GM18526 (cell line): ENCODE data around the gene ARHGAP44.
A peak's percentile ranks its signal among the peaks of the same experiment; 100 is the strongest.

Source experiments
- POLR2A ChIP-seq: IDR thresholded peaks from 3 replicates; pipeline ENCODE4 v1.6.1; 2011; ENCODE audit not compliant: insufficient read length; ENCODE audit errors: extremely low read depth

The ARHGAP44 gene

DNA sequence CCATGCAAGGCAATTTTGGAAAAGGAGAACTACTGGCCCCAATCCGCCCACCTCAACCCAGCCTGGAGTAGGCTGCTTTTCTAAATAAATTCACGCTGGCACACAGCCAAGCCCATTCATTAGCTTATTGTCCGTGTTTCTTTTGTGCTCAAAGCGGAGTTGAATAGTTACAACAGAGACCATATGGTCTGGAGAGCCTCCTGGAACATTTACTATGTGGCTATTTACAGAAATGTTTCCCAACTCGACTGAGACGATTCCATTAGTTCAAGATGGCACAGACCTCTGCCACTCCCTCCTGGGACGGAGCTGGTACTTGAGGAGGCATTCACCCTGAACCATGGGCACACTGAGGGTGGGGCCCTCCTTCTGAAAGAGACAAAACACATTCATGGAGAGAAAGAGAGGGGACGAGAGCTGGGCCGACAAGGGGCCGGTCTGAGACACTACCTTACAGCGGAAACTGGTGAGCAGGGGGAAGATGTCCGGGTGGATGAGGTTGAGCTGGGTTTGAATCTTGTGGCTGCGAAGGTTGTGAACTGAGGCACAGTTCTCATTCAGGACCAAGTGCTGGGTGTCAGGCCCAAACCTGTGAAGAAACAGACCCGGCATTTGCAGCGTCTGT, 212.8 kb downstream of the ARHGAP44 start:
- TF ChIP-seq POLR2A, result no peak

- TF ChIP-seq POLR2A, result no peak
Observed at GRCh38 chr17:13002761-13003453, 213.6 kb downstream of the ARHGAP44 start.

- TF ChIP-seq POLR2A, result no peak
Observed at GRCh38 chr17:13003454-13003851, 214.2 kb downstream of the ARHGAP44 start.

DNA sequence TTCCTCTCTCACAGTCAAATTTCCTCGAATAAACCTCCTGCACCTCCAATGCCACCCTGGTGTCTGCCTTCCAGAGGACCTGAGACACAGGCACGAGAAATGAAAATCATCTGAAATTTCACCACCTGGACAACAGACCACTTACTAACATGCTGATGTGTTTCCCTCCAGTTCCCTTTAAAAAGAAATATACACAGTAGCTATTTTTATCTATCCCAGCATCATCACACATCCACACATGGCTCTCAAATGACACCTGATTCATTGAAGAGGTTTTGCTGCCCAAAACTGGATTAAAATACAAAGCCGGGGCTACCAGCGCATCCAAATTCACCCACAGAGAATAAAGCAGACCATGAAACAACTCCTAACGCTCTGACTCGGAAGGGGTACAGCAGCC, 214.6 kb downstream of the ARHGAP44 start:
- no peak for TF ChIP-seq POLR2A

DNA sequence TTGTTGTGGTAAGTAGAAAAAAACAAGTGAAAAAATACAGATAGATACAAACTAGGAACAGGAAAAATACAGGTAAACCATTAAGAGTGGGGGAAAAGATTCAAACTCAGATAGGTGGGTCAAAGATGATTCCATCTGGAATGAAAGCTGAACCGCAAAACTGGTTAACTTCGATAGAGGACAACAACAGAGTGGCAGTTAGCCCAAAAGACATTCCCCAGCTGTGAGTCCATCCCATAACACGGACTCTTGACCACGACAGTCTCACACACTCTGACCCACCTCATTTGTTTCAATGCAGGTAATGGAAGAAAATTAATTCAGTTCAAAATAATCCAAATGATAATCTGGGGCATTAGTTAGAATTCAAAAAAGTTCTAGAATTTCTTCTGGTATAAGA, 215.0 kb downstream of the ARHGAP44 start:
- TF ChIP-seq POLR2A, result no peak

DNA sequence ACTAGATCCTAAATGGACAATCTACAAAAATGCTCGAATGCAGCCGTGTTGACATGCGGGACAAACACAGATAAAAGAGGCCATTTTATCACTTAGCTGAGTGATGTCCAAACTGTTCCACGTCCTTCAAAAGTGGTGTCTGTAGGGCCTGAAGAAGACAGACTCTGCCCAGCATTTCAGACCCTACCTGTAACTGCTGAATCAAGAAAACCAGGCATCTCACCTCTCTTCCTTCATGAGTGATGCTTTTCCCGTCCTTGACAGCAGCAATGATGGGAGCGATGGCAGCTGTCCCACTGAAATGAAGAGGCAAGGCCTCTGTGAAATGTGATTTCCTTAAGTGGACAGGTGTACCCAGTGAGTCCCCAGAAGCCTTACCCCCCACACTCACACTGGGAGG, 216.2 kb downstream of the ARHGAP44 start:
- no peak for TF ChIP-seq POLR2A

DNA sequence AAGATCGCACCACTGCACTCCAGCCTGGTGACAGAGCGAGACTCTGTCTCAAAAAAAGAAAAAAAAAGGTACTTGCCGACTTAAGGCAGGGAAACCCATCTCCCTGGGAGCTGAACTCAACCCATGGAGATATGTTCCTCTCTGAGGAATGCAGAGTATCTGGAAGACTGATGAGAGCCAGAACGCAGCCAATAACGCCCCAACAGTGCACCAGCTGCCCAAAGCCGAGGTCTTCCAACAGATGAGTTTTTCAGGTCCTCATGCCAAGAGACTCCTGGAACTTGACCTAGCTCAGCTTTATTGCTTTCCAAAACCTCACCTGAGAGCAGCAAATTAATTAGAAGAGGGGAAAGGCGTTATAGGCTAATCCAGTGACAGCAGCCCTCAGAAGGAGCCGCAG, 219.2 kb downstream of the ARHGAP44 start:
- no peak for TF ChIP-seq POLR2A

- no peak for TF ChIP-seq POLR2A
Observed at GRCh38 chr17:13010959-13011358, 221.7 kb downstream of the ARHGAP44 start.

DNA sequence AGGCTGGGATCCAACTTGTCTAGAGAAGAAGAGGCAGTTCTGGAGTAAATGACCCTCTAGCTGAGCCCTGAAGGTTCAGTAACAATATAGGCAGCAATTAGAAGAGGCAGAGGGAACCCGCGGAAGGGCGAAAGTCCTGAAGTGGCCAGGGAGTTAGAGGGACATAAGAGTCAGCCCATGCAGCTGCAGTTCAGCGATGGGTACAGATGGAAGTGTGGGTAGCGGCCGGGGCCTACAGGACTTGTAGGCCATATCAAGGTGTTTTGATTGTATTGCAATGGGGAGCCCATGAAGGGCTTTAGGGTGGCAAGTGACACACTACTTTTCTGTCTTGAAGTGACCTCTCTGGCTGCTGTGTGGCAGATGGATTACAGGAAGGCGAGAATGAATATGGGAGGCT, 225.5 kb downstream of the ARHGAP44 start:
- TF ChIP-seq POLR2A, result no peak

DNA sequence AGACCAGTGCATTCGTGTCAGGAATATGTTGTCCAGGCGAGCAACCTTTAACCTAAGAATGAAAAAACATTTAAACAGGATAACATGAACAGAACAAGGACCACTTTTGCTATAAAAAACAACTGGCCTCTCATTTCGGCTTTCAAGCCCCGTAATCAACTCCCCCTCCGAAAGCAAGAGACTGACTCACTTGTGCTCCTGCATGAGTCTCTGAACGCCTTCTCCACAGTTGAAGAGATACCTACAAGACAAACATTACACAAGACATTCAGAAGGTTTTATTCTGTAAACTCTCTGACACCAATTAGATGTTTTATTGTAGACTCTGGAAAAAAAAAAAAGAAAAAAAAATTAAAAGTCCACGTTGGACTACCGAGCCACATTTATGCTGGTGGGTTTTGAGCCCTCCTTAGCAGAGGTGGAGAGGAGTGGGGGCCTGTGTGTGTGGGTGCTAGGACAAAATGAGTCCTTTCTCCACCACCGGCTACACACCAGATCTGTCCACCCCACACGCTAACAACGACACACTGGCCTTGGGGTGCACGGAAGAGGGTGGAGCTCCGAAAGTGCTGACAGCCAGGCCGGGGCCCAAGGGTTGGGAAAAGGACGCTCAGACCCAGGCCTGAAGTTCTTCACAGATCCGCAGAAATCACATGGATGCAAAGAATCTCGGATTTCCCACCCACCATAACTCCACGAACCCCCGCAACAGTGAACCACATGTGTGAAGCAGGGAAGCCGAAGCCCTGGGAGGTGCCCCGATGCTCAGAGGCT, 227.8 kb downstream of the ARHGAP44 start:
- TF ChIP-seq POLR2A, result no peak

- TF ChIP-seq POLR2A, result peak; percentile 78
Observed at GRCh38 chr17:13017655-13018459, 228.6 kb downstream of the ARHGAP44 start, which contains the start of gene ELAC2. ELAC2 (minus strand) TSS chr17:13018027; CDS start chr17:13017947, 80 bp downstream.

GRCh38 chr17:13024016-13024415, 234.7 kb downstream of the ARHGAP44 start:
- TF ChIP-seq POLR2A, result no peak

DNA sequence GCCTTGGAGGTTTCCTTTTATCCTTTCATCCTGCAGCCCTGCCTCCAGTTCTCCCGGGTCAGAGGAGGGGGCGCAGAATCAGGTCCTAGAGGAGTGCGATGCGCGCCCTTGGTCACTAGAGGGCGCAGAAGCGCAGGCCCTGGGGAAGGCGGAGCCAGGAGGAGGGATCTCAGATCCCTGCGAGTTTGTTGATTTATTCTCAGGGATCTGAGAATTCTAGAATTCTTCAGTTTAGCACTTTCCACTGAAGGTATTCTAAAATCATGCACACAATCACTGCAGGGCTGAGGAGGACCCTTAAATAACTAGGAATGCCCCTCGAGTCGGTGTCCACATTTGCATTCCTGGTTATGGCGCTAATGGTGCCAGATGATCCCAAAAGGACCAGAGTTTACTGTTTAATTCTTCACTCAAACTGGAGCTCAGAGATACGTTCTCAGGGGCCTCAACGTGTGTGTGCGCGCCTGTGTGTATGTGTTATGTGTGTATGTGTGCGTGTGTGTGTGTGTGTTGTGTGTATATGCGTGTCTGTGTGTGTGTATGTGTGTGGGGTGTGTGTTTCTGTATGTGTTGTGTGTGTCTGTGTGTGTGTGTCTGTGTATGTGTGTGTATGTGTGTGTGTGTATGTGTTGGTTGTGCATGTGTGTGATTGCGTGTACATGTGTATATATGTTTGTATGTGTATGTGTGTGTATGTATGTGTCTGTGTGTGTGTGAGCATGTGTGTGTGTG, 235.4 kb downstream of the ARHGAP44 start:
- no peak for TF ChIP-seq POLR2A

DNA sequence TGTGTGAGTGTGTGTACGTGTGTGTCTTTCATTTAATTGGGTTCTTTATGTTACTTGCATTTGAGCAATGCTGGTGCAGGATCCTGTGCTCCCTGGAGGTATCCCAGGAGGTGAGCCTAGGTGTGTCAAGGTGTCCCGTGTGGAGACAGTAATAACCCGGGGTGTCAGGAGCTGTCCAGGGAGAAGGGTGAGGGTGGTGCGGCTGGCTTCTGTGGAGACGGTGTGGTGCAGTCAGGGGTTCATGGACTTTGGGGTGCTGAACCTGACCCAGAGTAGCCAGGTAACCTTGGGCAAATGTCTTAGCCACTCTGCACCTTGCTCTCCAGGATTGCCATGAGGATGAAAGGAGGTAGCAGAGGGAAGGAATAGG, 235.9 kb downstream of the ARHGAP44 start:
- no peak for TF ChIP-seq POLR2A

DNA sequence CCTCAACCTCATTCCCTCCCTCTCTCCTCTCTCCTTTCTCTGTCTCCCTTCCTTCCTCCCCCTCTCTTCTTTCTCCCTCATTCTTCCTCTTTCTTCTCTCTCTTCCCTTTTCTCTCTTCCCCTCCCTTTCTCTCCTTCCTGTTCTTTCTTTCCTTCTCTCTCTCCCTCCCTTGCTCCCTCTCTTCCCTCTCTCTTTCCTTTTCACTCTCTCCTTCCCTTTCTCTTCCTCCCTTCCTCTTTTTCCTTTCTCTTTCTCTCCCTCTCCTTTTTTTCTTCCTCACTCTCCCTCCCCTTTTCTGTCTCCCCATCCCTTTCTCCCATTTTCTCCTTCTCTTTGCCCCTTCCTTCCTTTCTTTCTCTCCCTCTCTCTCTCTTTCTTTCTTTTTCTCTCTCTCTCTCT, 236.4 kb downstream of the ARHGAP44 start:
- TF ChIP-seq POLR2A, result no peak

- no peak for TF ChIP-seq POLR2A
Observed at GRCh38 chr17:13027246-13027645, 237.9 kb downstream of the ARHGAP44 start.
